K562 (cell line): ENCODE data around the gene ELMOD1.

Experiments used
- RB1 ChIP-seq: fragments of 450-650 bp; IDR thresholded peaks from 2 replicates; pipeline ENCODE4 v1.6.1; 2017; ENCODE audit warnings: low read depth, mild to moderate bottlenecking
- SMC3 ChIP-seq: conservative IDR thresholded peaks from 2 replicates; pipeline ENCODE4 v1.6.1; 2011; ENCODE audit warnings: low read depth, low read length, improper control_type of control experiment; ENCODE audit not compliant: insufficient read depth
- ZFP36 ChIP-seq: fragments of 150-350 bp; IDR thresholded peaks from 2 replicates; pipeline ENCODE4 v1.6.1; 2018; ENCODE audit warnings: low read length, low read depth; ENCODE audit not compliant: partially characterized antibody
- ZNF274 ChIP-seq: IDR thresholded peaks from 2 replicates; pipeline ENCODE4 v1.6.1; 2011; ENCODE audit warnings: low read depth, mild to moderate bottlenecking, low read length, moderate library complexity, borderline replicate concordance
- ZNF57 ChIP-seq: fragments of 450-650 bp; formaldehyde crosslinking; IDR thresholded peaks from 2 replicates; pipeline ENCODE4 v1.4.0; 2020; ENCODE audit warnings: mild to moderate bottlenecking, moderate library complexity
- TF ChIP-seq, protein P1 (sequence below), 3 experiments: IDR thresholded peaks in 2 of 3; conservative IDR thresholded peaks in 1 of 3; 2 replicates each; pipeline ENCODE4 v1.5.1; 2011 to 2012; ENCODE audit warnings: low read length in 3 of 3, mild to moderate bottlenecking in 3 of 3, control low read depth in 2 of 3, improper control_type of control experiment in 1 of 3, inconsistent platforms in 1 of 3, low read depth in 1 of 3, mixed read lengths in 1 of 3, moderate library complexity in 1 of 3; ENCODE audit not compliant: insufficient read depth in 2 of 3
- TF ChIP-seq, protein P2 (sequence below): sonication (generic); formaldehyde crosslinking; IDR thresholded peaks from 2 replicates; pipeline ENCODE4 v1.8.0; 2022; ENCODE audit warnings: mild to moderate bottlenecking, missing genetic modification reagents

DNA sequence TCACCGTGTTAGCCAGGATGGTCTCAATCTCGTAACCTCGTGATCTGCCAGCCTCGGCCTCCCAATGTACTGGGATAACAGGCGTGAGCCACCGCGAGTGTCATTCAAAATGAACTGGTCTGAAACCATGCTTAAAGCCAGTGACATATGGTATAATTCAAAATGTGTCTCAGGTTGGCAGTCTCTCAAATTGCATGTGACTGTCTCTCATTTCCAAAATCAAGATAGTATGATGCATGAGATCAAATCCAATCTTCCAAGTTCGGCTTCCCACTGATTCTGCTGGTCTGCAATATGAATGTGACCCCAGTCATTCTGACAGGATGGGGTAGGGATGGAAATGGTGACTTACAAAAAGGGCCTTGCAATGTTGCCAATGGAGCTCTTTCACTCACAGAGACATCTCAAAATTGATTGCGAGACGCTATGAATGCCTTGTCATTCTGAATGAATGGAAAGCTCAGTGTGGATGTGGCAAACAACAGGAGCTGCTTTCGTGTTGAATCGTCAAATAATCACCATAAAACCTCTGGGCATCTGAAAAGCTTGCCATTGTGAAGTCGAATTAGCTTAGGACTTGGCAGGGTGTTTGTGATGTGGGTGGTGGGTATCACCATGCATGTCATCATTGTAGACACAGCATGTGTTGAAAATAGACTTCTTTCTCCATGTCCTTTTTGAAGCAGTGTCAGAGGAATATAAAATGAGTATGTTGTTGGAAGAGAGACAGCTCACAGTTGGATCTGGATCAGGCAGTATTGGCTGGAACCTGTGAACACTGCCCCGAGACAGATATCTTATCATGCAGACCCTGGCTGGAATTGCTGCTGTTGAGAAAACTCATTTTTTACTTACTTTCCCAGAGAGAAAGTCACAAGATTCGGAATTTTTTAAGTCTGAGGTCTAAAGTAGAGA, 108.7 kb downstream of the ELMOD1 start:
- no peak for TF ChIP-seq SMC3
- TF ChIP-seq RB1: no peak
- TF ChIP-seq ZFP36: no peak
- TF ChIP-seq, protein P1, sequence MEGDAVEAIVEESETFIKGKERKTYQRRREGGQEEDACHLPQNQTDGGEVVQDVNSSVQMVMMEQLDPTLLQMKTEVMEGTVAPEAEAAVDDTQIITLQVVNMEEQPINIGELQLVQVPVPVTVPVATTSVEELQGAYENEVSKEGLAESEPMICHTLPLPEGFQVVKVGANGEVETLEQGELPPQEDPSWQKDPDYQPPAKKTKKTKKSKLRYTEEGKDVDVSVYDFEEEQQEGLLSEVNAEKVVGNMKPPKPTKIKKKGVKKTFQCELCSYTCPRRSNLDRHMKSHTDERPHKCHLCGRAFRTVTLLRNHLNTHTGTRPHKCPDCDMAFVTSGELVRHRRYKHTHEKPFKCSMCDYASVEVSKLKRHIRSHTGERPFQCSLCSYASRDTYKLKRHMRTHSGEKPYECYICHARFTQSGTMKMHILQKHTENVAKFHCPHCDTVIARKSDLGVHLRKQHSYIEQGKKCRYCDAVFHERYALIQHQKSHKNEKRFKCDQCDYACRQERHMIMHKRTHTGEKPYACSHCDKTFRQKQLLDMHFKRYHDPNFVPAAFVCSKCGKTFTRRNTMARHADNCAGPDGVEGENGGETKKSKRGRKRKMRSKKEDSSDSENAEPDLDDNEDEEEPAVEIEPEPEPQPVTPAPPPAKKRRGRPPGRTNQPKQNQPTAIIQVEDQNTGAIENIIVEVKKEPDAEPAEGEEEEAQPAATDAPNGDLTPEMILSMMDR (IDR thresholded peaks at IDR 0.05 in 2 of 3, conservative IDR thresholded peaks at IDR 0.05 in 1 of 3; ENCODE audit: insufficient read depth in 2 of 3, low read depth in 1 of 3, low read length in 3 of 3): no peak
- TF ChIP-seq ZNF274: no peak
- no peak for TF ChIP-seq ZNF57 (CRISPR knock-in tag)
- TF ChIP-seq, protein P2, sequence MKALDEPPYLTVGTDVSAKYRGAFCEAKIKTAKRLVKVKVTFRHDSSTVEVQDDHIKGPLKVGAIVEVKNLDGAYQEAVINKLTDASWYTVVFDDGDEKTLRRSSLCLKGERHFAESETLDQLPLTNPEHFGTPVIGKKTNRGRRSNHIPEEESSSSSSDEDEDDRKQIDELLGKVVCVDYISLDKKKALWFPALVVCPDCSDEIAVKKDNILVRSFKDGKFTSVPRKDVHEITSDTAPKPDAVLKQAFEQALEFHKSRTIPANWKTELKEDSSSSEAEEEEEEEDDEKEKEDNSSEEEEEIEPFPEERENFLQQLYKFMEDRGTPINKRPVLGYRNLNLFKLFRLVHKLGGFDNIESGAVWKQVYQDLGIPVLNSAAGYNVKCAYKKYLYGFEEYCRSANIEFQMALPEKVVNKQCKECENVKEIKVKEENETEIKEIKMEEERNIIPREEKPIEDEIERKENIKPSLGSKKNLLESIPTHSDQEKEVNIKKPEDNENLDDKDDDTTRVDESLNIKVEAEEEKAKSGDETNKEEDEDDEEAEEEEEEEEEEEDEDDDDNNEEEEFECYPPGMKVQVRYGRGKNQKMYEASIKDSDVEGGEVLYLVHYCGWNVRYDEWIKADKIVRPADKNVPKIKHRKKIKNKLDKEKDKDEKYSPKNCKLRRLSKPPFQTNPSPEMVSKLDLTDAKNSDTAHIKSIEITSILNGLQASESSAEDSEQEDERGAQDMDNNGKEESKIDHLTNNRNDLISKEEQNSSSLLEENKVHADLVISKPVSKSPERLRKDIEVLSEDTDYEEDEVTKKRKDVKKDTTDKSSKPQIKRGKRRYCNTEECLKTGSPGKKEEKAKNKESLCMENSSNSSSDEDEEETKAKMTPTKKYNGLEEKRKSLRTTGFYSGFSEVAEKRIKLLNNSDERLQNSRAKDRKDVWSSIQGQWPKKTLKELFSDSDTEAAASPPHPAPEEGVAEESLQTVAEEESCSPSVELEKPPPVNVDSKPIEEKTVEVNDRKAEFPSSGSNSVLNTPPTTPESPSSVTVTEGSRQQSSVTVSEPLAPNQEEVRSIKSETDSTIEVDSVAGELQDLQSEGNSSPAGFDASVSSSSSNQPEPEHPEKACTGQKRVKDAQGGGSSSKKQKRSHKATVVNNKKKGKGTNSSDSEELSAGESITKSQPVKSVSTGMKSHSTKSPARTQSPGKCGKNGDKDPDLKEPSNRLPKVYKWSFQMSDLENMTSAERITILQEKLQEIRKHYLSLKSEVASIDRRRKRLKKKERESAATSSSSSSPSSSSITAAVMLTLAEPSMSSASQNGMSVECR (CRISPR knock-in tag): no peak
